ENCODE data around the gene OSBPL2. TPM values are rescaled to one million over a fixed set of nuclear protein-coding genes. Genes with fewer than 3 reads are reported as not detected.

Gene OSBPL2
- total RNA-seq, 1 donor from 2014 or later = 25.0 TPM

- H3K4me3 ChIP-seq = no peak overlapping the region
- no peaks in the 10 kb centered on the region for H3K27me3 ChIP-seq
- DNase-seq (ENCODE audit: low spot score in 2 of 2) = no peak
- no peak overlapping the region for H3K27ac ChIP-seq
- no peaks in the 10 kb centered on the region for H3K9me3 ChIP-seq
- TF ChIP-seq CTCF (IDR thresholded peaks at IDR 0.05) = no peak
- peaks cover 93 to 97% of the 10 kb centered on the region in 2 donors for H3K36me3 ChIP-seq
- H3K4me1 ChIP-seq = no peaks in the 10 kb centered on the region
- intact Hi-C loops (cut with DNase I) = no loop called here
These were observed 91.4 kb downstream of the OSBPL2 start for GRCh38 chr20:62329389-62330377.

- Histone ChIP-seq H3K4me3 (no peak overlapping the region), H3K27me3 (no peaks in the 10 kb centered on the region), H3K36me3 (peaks cover 92 to 97% of the 10 kb centered on the region in 2 donors), H3K4me1 (no peaks in the 10 kb centered on the region), H3K27ac (no peak overlapping the region), H3K9me3 (no peaks in the 10 kb centered on the region)
- intact Hi-C loops (cut with DNase I) = no loop called here
- TF ChIP-seq CTCF (IDR thresholded peaks at IDR 0.05) = no peak
- no peak for DNase-seq (ENCODE audit: low spot score in 2 of 2)
These were observed 92.4 kb downstream of the OSBPL2 start for GRCh38 chr20:62330576-62331317.

- no peak overlapping the region for H3K4me3 ChIP-seq
- TF ChIP-seq CTCF (IDR thresholded peaks at IDR 0.05) = no peak
- DNase-seq (ENCODE audit: low spot score in 2 of 2) = no peak
- no peaks in the 10 kb centered on the region for H3K9me3 ChIP-seq
- H3K27ac ChIP-seq = no peak overlapping the region
- no peaks in the 10 kb centered on the region for H3K27me3 ChIP-seq
- no peaks in the 10 kb centered on the region for H3K4me1 ChIP-seq
- intact Hi-C loops (cut with DNase I) = no loop called here
- H3K36me3 ChIP-seq = peaks cover 94 to 98% of the 10 kb centered on the region in 2 donors
These were observed 93.0 kb downstream of the OSBPL2 start for GRCh38 chr20:62331347-62331746.

GRCh38 chr20:62332421-62332820 is 94.1 kb downstream of the OSBPL2 start:
- H3K27ac ChIP-seq = no peak overlapping the region
- no peak for TF ChIP-seq CTCF (IDR thresholded peaks at IDR 0.05)
- no peak overlapping the region for H3K4me3 ChIP-seq
- DNase-seq (ENCODE audit: low spot score in 2 of 2) = no peak
- intact Hi-C loops (cut with DNase I) = no loop called here
- H3K9me3 ChIP-seq = no peaks in the 10 kb centered on the region
- H3K27me3 ChIP-seq = no peaks in the 10 kb centered on the region
- peaks cover 94 to 98% of the 10 kb centered on the region in 2 donors for H3K36me3 ChIP-seq
- no peaks in the 10 kb centered on the region for H3K4me1 ChIP-seq

- TF ChIP-seq CTCF (IDR thresholded peaks at IDR 0.05) = no peak
- Histone ChIP-seq H3K27me3 (no peaks in the 10 kb centered on the region), H3K4me1 (no peaks in the 10 kb centered on the region), H3K4me3 (no peak overlapping the region), H3K36me3 (peaks cover 94 to 98% of the 10 kb centered on the region in 2 donors), H3K27ac (no peak overlapping the region), H3K9me3 (no peaks in the 10 kb centered on the region)
- intact Hi-C loops (cut with DNase I) = no loop called here
- no peak for DNase-seq (ENCODE audit: low spot score in 2 of 2)
These were observed 94.9 kb downstream of the OSBPL2 start for GRCh38 chr20:62332989-62333819.
